ENCODE measurements around the gene IFITM5. TPM values are rescaled to one million over a fixed set of nuclear protein-coding genes. Genes with fewer than 3 reads are reported as not detected.

The IFITM5 gene
- total and polyA plus RNA-seq, 2 of the 4 experiments (the other 2 are of a cell fraction), result not detected

- Histone ChIP-seq H4K5ac (ENCODE audit: low read depth, low read length) (no peak overlapping the region), H3K79me1 (ENCODE audit: low read depth in 1 of 2, low read length in 2 of 2) (peaks cover 5 to 40% of the 10 kb centered on the region in 2 experiments; a peak in 3 of 4 replicates), H3K4ac (ENCODE audit: low read depth, low read length) (no peak overlapping the region), H3K4me1 (ENCODE audit: control insufficient read depth, insufficient read depth, low read length) (peaks cover 24% of the 10 kb centered on the region), H3K4me2 (ENCODE audit: low read depth, low read length) (peak overlapping the region; percentile 5; the same call in 1 of the 2 replicates), H2BK20ac (ENCODE audit: low read depth, low read length) (no peak overlapping the region), H3K9me3 (ENCODE audit: control insufficient read depth, insufficient read depth, low read length) (no peaks in the 10 kb centered on the region), H3K27ac (ENCODE audit: insufficient read depth, low read length) (no peak overlapping the region), H3K14ac (replicated peaks; ENCODE audit: low read depth, low read length) (no peak overlapping the region), H2AK5ac (ENCODE audit: low read depth, low read length) (no peak overlapping the region; the same call in 1 of the 2 replicates), H3K4me3 (ENCODE audit: insufficient read depth, low read depth, low read length) (peak overlapping the region; percentile 8; the same call in 1 of the 2 replicates), H2AK9ac (replicated peaks; ENCODE audit: low read depth, low read length, poor library complexity) (no peak overlapping the region), H3K9me1 (ENCODE audit: insufficient read depth, low read length) (0 out of 2 replicates have a peak, but pooled peaks cover 3% of the 10 kb centered on the region), H2BK5ac (ENCODE audit: low read depth, low read length, poor library complexity, severe bottlenecking) (no peak overlapping the region), H2AFZ (replicated peaks; ENCODE audit: low read length, poor library complexity) (peak overlapping the region; percentile 71), H3K23ac (ENCODE audit: low read depth, low read length) (no peak overlapping the region), H4K20me1 (ENCODE audit: insufficient read depth, low read length) (peaks cover 10% of the 10 kb centered on the region; the same call in 1 of the 2 replicates), H4K8ac (ENCODE audit: low read depth in 2 of 2, low read length in 2 of 2) (no peak overlapping the region), H3K36me3 (ENCODE audit: control insufficient read depth, insufficient read depth, low read length) (peaks cover 6% of the 10 kb centered on the region; the same call in 1 of the 2 replicates), H3K56ac (ENCODE audit: extremely low read depth, insufficient read depth, low read length) (no peak overlapping the region), H2BK120ac (ENCODE audit: low read depth, low read length) (no peak overlapping the region), H3K27me3 (ENCODE audit: control insufficient read depth, insufficient read depth, low read length) (no peaks in the 10 kb centered on the region), H3K18ac (ENCODE audit: low read depth, low read length) (no peak overlapping the region), H4K91ac (ENCODE audit: insufficient read depth, low read depth, low read length) (no peak overlapping the region), H3K9ac (ENCODE audit: low read depth, low read length) (no peak overlapping the region), H2BK15ac (ENCODE audit: low read depth, low read length) (no peak overlapping the region)
- in situ Hi-C loops (cut with MboI; ENCODE audit: low sequenced_read_pairs) (no loop called here), dilution Hi-C loops (cut with HindIII; ENCODE audit: low sequenced_read_pairs, unreplicated experiment) (no loop called here), intact Hi-C loops (cut with micrococcal nuclease) (no loop called here)
- BruUV-seq (replicated peaks), result no TSS peak
- no peak for DNase-seq
- no peak for ATAC-seq (ENCODE audit: low read depth)
- WGBS, 2 experiments (ENCODE audit: extremely low coverage in 2 of 2, insufficient read length in 1 of 2), result 63% methylated on average over 35 of the region's 64 CpGs; no CpG with 5 or more reads in 1 of the 2 experiments
- ChIA-PET CTCF (no interaction called here), POLR2A (ENCODE audit: unreplicated experiment) (interaction anchor here (1.0 kb wide), 1 partner anchor 36 kb away, joined by 4 read pairs; no protein-coding TSS in a partner anchor)
- TF ChIP-seq CTCF (conservative IDR thresholded peaks at IDR 0.05; ENCODE audit: low read depth, low read length) (no peak), RCOR1 (IDR thresholded peaks at IDR 0.05; ENCODE audit: insufficient replicate concordance, low read length) (no peak), SMC3 (IDR thresholded peaks at IDR 0.05; ENCODE audit: low read depth, low read length) (no peak), FOS (IDR thresholded peaks at IDR 0.05; ENCODE audit: low read depth, low read length) (no peak), CEBPB (IDR thresholded peaks at IDR 0.05; ENCODE audit: low read depth, low read length) (no peak), RAD21 (IDR thresholded peaks at IDR 0.05; ENCODE audit: low read length) (no peak), POLR2A (IDR thresholded peaks at IDR 0.05; ENCODE audit: low read depth, low read length) (no peak), MXI1 (IDR thresholded peaks at IDR 0.05; ENCODE audit: borderline replicate concordance, low read depth, low read length) (no peak), RFX5 (IDR thresholded peaks at IDR 0.05; ENCODE audit: low read depth, low read length) (no peak), BHLHE40 (IDR thresholded peaks at IDR 0.05; ENCODE audit: low read depth, low read length) (no peak), MAFK (IDR thresholded peaks at IDR 0.05; ENCODE audit: low read depth, low read length) (no peak), USF2 (IDR thresholded peaks at IDR 0.05; ENCODE audit: low read depth, low read length) (no peak), NFE2L2 (IDR thresholded peaks at IDR 0.05; ENCODE audit: low read depth, low read length) (no peak), MAZ (IDR thresholded peaks at IDR 0.05; ENCODE audit: borderline replicate concordance, low read depth, low read length) (no peak)
Measured at GRCh38 chr11:316031-316701, 16.8 kb upstream of the IFITM5 start.
